Measurements from ENCODE around the gene SLC16A10.
"Not testable (repeated sequence)": the region's sequence is repeated elsewhere in the genome, so short reads cannot be mapped to it uniquely, and the experiment has no call there.

The SLC16A10 gene

DNA sequence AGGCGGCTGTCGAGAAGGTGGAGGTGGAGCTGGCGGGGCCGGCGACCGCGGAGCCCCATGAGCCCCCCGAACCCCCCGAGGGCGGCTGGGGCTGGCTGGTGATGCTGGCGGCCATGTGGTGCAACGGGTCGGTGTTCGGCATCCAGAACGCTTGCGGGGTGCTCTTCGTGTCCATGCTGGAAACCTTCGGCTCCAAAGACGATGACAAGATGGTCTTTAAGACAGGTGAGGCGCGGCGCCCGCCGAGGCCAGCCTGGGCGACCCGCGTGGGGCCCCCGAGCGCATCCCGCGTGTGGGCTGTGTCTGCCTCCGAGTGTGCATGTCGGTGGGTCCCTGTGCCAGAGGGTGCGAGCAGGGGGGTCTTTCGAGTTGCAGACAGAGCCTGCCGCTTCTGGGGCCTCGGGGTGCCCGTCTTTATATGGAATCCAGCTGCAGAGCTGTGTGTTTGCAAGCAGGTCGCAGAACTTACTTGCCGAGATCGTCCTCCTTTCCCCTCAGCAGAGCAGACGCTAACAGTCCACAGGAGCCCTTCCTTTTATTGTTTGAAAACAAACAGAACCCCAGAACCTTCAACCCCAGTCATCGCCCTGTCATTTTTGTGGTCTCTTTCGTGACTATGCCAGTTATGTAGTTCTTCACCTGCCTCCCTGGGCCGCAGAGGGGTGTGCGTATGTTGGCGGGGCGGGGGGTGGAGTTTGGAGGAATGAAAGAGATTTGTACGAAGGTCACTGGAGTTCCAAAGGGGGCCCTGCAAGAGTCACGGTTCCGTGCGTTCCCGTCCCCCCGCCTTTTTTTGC, 766 bp downstream of the SLC16A10 start:
- DNase-seq: peak; percentile 86

- DNase-seq: no peak
These were observed 1.3 kb downstream of the SLC16A10 start for GRCh38 chr6:111088668-111089003.

- no peak for DNase-seq
These were observed 3.5 kb downstream of the SLC16A10 start for GRCh38 chr6:111090766-111091165.

- no peak for DNase-seq
These were observed 4.7 kb downstream of the SLC16A10 start for GRCh38 chr6:111091987-111092386.

- not testable (repeated sequence) for DNase-seq
These were observed 8.2 kb downstream of the SLC16A10 start for GRCh38 chr6:111095488-111095887.

DNA sequence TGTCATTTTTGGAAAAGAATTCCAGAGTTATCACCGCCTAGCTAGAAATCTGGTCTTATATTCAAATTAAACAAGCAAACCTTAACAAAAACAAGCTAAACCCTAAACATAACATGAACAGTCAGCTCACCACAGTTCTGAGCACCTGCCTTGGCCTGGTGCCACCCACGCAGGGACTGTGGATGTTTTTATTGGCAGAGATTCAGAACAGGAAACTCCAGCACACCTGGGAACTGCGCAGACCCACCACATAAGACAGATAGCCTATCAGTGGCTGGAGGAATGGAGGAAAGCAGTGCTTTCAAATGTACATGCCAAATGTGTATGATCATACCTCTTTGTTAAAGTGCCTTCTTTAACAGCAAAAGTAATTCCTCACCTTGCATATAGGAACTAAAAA, 8.9 kb downstream of the SLC16A10 start:
- DNase-seq: peak; percentile 77

DNA sequence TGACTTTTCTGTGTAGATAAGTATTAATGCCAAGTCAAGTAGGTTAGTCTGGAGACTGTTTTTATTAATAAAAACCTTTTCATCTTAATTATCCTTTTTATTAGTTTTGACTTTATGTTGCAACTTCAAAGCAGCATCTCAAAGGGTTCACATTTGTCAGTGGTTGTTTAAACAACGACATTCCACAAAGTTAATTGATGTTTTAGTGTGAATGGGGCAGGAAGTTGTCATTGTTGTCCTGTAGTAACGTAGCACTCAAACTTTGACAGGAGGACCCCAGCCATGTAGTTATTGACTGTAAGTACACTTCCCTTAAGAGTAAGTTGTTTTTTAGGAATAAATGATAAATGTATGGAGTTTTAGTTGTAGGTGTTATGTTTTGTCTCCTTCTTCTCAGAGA, 11.3 kb downstream of the SLC16A10 start:
- no peak for DNase-seq

DNA sequence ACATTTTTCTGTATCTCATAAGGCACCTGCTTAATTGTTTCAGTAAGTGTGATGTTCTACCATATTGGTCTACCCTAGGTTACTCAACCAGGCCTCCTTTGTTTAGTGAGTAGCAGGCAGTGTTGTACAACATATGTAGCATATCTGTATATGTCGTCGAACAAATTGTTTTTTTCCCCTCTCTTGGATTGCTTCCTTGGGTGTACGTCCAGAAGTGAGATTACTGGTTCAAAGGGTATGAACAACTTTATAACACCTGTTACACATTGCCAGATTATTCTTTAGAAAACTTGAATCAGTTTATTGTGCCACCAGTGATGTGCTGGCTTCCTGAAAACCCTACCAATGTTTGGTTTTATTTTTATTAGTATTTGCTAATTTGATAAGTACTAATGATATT, 14.7 kb downstream of the SLC16A10 start:
- no peak for DNase-seq

GRCh38 chr6:111105578-111105977, 18.3 kb downstream of the SLC16A10 start:
- DNase-seq: peak; percentile 65

DNA sequence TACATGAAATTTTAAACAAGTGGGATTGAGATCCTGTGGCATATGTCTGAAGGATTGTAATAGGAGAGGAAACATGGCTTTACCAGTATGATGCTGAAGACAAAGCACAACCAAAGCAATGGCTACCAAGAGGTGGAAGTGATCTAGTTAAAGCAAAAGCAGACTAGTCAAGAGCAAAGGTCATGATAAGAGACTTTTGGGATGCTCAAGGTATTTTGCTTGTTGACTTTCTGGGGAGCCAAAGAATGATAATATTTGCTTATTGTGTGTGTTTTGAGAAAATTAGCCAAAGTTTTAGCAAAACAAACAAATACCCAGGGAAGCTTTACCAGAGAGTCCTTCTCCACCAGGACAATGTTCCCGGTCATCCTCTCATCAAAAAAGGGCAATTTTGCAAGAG, 20.3 kb downstream of the SLC16A10 start:
- DNase-seq: no peak

DNA sequence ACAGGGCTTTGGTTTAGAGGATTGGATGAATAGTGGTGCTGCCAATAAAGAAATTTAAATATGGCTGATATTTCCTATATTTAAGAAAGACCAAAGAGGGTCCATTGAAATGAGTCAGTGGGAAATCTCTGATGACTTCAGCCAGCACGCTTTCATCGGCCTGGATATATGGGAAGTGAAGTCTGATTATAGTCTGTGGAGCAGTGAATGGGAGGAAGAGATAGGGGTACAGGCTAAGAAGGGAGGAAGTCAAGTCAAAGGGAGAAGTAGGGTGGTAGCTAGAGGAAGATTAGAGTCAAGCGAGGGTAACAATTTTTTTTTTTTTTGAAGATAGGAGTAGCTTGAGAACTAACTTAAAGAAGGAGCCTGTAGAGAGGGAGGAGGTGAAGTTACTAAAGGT, 22.7 kb downstream of the SLC16A10 start:
- no peak for DNase-seq

- DNase-seq: peak; percentile 67
These were observed 26.2 kb downstream of the SLC16A10 start for GRCh38 chr6:111113336-111114086.

GRCh38 chr6:111114087-111114443, 26.8 kb downstream of the SLC16A10 start:
- DNase-seq: no peak

DNA sequence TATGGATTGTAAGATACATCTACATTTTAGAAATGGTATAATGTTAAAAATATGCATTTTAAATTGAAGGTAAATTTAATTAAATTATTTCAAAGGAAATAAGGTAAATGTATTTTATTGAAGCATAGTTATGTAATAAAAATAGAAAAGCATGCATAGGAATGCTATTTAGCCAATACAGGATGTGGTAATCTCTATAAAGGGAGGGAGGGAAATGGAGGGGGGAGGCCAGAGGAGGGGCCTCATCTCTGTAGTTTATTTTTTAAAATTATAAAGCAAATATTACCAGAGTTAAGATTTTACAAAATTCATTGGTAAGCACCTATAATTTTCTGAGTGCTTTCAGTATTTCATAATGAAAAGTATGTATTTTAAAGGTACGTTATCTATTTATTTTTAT, 27.2 kb downstream of the SLC16A10 start:
- DNase-seq: no peak

DNA sequence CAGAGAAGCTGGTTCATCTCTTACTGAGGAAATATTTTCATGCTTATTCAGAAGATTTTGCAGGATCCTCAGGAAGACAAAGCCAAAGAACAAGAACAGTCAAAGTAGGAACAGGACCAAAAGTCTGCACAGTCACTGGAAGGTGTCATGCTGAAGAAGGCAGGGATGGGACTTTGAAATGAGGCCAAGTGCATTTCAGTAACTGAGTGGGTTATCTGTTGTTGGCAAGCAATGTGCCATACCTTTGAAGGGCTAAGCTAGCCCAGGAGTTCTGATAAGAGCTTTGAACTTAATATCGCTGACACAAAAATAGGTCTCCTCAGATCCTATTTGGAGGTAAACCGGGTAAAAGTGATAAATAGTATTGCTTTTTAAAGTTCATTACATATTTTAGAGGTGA, 31.5 kb downstream of the SLC16A10 start:
- no peak for DNase-seq

- no peak for DNase-seq
These were observed 32.4 kb downstream of the SLC16A10 start for GRCh38 chr6:111119571-111120329.

DNA sequence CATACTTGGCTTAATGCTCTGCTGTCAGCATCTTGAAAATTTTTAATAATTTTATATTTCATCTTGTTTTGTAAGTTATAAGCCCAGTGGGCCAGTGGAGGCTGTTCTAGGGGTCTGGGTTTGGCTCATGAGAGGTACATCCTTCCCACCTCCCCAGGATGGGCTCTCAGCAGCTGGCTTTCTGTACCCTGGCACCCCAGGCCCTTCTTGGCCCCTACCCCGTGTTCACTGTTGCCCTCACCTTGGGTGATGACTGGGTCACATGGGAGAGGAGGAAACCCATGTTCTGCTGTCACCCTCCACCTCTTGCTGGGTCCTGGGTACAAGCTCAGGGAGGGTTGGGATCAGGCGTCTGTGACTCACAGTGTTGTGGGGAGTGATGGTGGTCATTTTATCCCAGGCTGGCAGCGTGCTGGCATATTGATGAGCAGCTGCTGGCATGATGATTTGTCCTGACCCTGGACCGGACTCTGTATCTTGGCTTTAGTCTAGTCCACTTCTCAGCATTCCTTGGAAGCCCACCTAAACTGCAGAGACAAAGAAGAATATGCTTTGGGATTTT, 34.6 kb downstream of the SLC16A10 start:
- DNase-seq: no peak

DNA sequence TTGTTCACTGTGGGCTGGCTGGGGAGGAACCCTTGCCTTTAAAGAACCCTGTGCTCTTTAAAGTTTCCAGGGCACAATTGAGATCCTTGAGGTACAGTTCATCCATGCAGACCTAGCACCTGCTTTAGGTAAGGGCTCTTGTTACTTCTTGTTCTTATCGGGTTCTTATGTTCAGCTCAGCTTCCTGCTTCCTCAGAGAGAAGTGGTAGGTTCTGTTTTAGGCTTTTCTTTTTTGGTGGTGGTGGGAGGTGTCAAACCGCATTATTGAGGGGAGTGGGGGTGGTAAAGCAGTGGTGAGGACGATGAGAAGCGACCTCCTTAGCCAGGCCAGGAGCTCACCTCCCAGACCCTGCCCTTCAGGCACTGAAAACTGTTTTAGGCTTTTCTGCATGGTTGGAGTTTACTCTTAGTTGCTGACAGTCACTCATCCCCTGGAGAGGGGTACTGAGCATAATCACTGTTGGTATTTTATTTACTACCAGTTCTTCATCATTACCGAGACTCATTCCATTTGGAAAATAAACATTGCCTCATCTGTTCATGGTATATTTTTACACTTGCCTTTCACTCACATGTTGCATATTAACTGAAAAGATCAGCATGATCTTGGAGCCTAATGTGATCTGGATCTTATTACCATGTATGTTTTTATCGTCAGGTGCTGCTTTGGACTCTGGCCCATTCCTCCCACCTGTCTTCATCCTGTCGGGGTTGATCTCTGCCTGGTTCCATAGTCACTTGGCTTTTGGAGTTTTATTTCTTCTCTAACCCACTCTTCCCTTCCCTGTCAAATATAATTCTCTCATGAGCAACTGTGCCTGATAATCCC, 35.4 kb downstream of the SLC16A10 start:
- DNase-seq: no peak

DNA sequence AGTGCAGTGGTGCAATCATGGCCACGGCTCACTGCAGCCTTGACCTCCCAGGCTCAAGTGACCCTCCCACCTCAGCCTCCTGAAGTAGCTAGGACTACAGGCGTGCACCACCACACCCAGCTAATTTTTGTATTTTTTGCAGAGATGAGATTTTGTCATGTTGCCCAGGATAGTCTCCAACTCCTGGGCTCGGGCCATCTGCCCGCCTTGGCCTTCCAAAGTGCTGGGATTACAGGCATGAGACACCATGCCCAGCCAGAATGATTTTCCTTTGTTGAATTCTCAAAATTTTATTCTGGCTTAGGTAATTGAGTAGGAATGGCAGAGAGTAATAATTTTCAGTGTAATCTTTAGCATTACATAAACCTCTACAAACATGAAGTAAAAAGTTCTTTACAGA, 37.1 kb downstream of the SLC16A10 start:
- no peak for DNase-seq

DNA sequence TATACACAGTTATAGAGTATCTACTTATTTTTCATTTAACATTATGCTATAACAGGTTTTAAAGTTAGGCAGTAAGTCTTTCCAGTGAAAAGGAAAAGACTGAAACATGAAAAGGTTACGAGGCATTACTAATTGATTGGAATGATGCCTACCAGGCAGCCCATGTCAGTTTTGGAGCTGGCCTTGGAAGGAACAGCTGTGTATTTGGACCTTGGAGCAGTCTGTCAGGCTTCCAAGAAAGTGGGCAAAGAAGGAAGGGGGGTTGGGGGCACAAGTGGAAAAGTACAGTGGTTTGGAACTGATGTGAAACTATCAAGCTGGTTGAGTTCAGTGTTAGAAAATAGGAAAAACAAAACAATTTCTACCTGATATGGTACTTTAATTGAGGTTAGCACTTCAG, 41.7 kb downstream of the SLC16A10 start:
- no peak for DNase-seq

DNA sequence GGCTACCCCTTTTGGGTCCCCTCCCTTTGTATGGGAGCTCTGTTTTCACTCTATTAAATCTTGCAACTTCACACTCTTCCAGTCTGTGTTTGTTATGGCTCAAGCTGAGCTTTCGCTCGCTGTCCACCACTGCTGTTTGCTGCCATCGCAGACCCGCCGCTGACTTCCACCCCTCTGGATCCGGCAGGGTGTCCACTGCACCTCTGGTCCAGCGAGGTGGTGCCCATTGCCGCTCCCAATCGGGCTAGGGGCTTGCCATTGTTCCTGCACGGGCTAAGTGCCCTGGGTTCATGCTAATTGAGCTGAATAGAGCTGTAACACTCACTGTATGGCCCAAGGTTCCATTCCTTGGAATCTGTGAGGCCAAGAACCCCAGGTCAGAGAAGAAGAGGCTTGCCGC, 43.7 kb downstream of the SLC16A10 start:
- not testable (repeated sequence) for DNase-seq

DNA sequence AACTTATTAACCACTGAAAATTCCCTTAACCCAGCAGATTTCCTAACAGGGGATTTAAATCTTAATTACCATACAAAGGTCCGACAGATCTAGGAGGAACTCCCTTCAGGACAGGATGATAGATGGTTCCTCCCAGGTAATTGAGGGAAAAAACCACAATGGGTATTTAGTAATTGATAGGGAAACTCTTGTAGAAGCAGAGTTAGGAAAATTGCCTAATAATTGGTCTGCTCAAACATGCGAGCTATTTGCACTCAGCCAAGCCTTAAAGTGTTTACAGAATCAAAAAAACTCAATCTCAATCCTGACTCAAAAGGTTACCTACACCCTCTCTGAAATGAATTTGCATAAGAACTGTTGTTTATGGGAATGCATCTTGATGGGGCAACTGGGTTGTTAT, 45.4 kb downstream of the SLC16A10 start:
- DNase-seq: not testable (repeated sequence)
